Adrenal gland (tissue), 12 donors: ENCODE data around the gene FARP2. TPM values are rescaled to one million over a fixed set of nuclear protein-coding genes. Genes with fewer than 3 reads are reported as not detected.
"Not testable (repeated sequence)": the region's sequence is repeated elsewhere in the genome, so short reads cannot be mapped to it uniquely, and the experiment has no call there.

Source experiments
- DNase-seq, 7 donors: peaks; one replicate each; pipeline ENCODE4 v3.0.0-alpha.2; 2019 to 2020
- H3K27ac ChIP-seq, 5 donors: fragments of 200-600 bp; sonication (generic) in 4 of 5; 1 replicate in 3 of 5; 2 replicates in 2 of 5; pipeline versions ENCODE4 v1.5.1 to v1.8.0; 2016 to 2020; ENCODE audit warnings: mild to moderate bottlenecking in 1 of 5
- H3K27me3 ChIP-seq: fragments of 200-600 bp; 2 replicates; pipeline ENCODE4 v1.8.0; 2021
- H3K36me3 ChIP-seq, 2 donors: fragments of 200-600 bp; replicated peaks in 1 of 2; 1 replicate in 1 of 2; 2 replicates in 1 of 2; pipeline versions ENCODE4 v1.5.1 to v1.8.0; 2018 to 2022
- H3K4me1 ChIP-seq, 2 donors: fragments of 200-600 bp; replicated peaks in 1 of 2; 1 replicate in 1 of 2; 2 replicates in 1 of 2; pipeline versions ENCODE4 v1.5.1 to v1.8.0; 2018 to 2021
- H3K4me3 ChIP-seq, 4 donors: fragments of 200-600 bp; sonication (generic) in 3 of 4; one replicate each; pipeline ENCODE4 v1.5.1; 2016 to 2018
- H3K9me3 ChIP-seq, 3 donors: fragments of 200-600 bp; sonication (generic) in 1 of 3; replicated peaks in 1 of 3; 1 replicate in 2 of 3; 2 replicates in 1 of 3; pipeline versions ENCODE4 v1.5.1 to v1.8.0; 2016 to 2021
- CTCF ChIP-seq, 6 experiments: fragments of 450-650 bp in 4 of 6; fragments of 200-600 bp in 2 of 6; sonication (generic) in 1 of 6; IDR thresholded peaks; 1 replicate in 5 of 6; 2 replicates in 1 of 6; pipeline versions ENCODE4 v1.5.1 to v1.8.0; 2016 to 2021; ENCODE audit warnings: antibody characterized with exemption in 6 of 6, mild to moderate bottlenecking in 2 of 6, moderate library complexity in 1 of 6
- POLR2A ChIP-seq, 2 donors: fragments of 450-650 bp; IDR thresholded peaks; one replicate each; pipeline ENCODE4 v1.6.1; 2017; ENCODE audit warnings: antibody characterized with exemption in 2 of 2, mild to moderate bottlenecking in 2 of 2, moderate library complexity in 1 of 2
- WGBS, 4 donors: extraction: QIAGEN DNeasy Blood & Tissue Kit in 2 of 4; methylation state at CpG; one replicate each; pipeline versions ENCODE4 v1.1.5 to v1.1.7; 2013 to 2017; 5-methylcytosine and 5-hydroxymethylcytosine counted together
- intact Hi-C, 2 donors: fragments of 100-400 bp; cut with DNase I; formaldehyde crosslinking; loops; one replicate each; pipeline versions ENCODE4 v1.14.1 to v1.15.0; 2022 to 2023
- polyA plus RNA-seq, 3 donors: library from polyadenylated mRNA; stranded (reverse); fragments of 200-250 nt in 2 of 3; fragments of 350-450 nt in 1 of 3; fragmentation: Illumina TruSeq in 1 of 3; extraction: RNeasy Lipid Tissue Mini Kit (QIAGEN cat#74804) in 1 of 3; gene quantifications; one replicate each; pipeline ENCODE4 v1.2.3, GENCODE V29; 2013 to 2014
- total RNA-seq, 9 donors: library from RNA; depleted of rRNA in 4 of 9; stranded (reverse); fragments of >200 nt in 4 of 9; fragments of 120-200 nt in 1 of 9; fragmentation: NEBNext Ultra II Directional in 1 of 9; extraction: Animal tissue kit (Norgen Biotek cat#: 25700) in 1 of 9; gene quantifications; one replicate each; pipeline versions ENCODE4 v1.1.0 to v1.2.4, GENCODE V29; 2013 to 2023
- donor health status: healthy with polysubstance abuse.
- donor health status: Bipolar disorder and iron deficiency.
- donor health status: DM: yes; HTN: yes; CAD: no.
- donor health status: DM: no; HTN: no; CAD: no.
- donor health status: DM: no; HTN: no; CAD: no.
- donor health status: DM: yes; HTN: yes; CAD: no.

Gene FARP2
- total and polyA plus RNA-seq, 12 donors: 17.3 to 66.8 (median 37.8) TPM

- Histone ChIP-seq H3K9me3 (no peaks in the 10 kb centered on the region), H3K27me3 (no peaks in the 10 kb centered on the region), H3K27ac (no peak overlapping the region), H3K4me3 (no peak overlapping the region), H3K4me1 (peaks cover 0 to 46% of the 10 kb centered on the region in 2 donors), H3K36me3 (no peaks in the 10 kb centered on the region)
- DNase-seq: no peak
- intact Hi-C loops: no loop called here
- TF ChIP-seq POLR2A (IDR thresholded peaks at IDR 0.05): no peak
- no peak for TF ChIP-seq CTCF (IDR thresholded peaks at IDR 0.05)
- 35 to 60% (median 50%) methylated on average over 4 of the region's 4 CpGs for WGBS, 4 donors
Measured at GRCh38 chr2:241381872-241382271, 25.8 kb downstream of the FARP2 start.

GRCh38 chr2:241385450-241385849 is 29.4 kb downstream of the FARP2 start:
- H3K27me3 ChIP-seq, H3K4me3 ChIP-seq: not testable (repeated sequence)

GRCh38 chr2:241386519-241386918 is 30.4 kb downstream of the FARP2 start:
- no peaks in the 10 kb centered on the region for H3K9me3 ChIP-seq
- no peak overlapping the region for H3K27ac ChIP-seq
- 88 to 92% (median 91%) methylated on average over 6 of the region's 6 CpGs for WGBS, 4 donors
- DNase-seq: no peak
- H3K4me3 ChIP-seq: no peak overlapping the region
- no peaks in the 10 kb centered on the region for H3K36me3 ChIP-seq
- TF ChIP-seq POLR2A (IDR thresholded peaks at IDR 0.05) (no peak), CTCF (IDR thresholded peaks at IDR 0.05) (no peak)
- no peaks in the 10 kb centered on the region for H3K27me3 ChIP-seq
- H3K4me1 ChIP-seq: peaks cover 0 to 20% of the 10 kb centered on the region in 2 donors
- intact Hi-C loops: no loop called here

More at GRCh38 chr2:241385450-241385849, 29.4 kb downstream of the FARP2 start:
- H3K4me1 ChIP-seq: peaks cover 0 to 25% of the 10 kb centered on the region in 2 donors
- intact Hi-C loops, H3K27ac ChIP-seq, H3K36me3 ChIP-seq, H3K9me3 ChIP-seq, DNase-seq: not testable (repeated sequence)
- WGBS, 4 donors: 95 to 97% (median 96%) methylated on average over 7 of the region's 7 CpGs

- Histone ChIP-seq H3K4me3 (no peak overlapping the region), H3K36me3 (no peaks in the 10 kb centered on the region), H3K4me1 (peaks cover 0 to 7% of the 10 kb centered on the region in 2 donors), H3K27me3 (no peaks in the 10 kb centered on the region), H3K9me3 (no peaks in the 10 kb centered on the region), H3K27ac (no peak overlapping the region)
- no peak for DNase-seq
- intact Hi-C loops: no loop called here
- 91 to 94% (median 92%) methylated on average over 2 of the region's 2 CpGs for WGBS, 4 donors
- TF ChIP-seq CTCF (IDR thresholded peaks at IDR 0.05) (no peak), POLR2A (IDR thresholded peaks at IDR 0.05) (no peak)
Measured at GRCh38 chr2:241389697-241390096, 33.6 kb downstream of the FARP2 start.
